H9 (cell line): ENCODE data around the gene HOXC13. TPM values are rescaled to one million over a fixed set of nuclear protein-coding genes. Genes with fewer than 3 reads are reported as not detected.

Experiments
- DNase-seq: peaks from one replicate; pipeline ENCODE4 v3.0.0-alpha.2; 2017
- H2AFZ ChIP-seq: one replicate; pipeline ENCODE4 v1.6.1; 2013; ENCODE audit warnings: mild to moderate bottlenecking, low read length, control low read depth, moderate library complexity
- H2AK5ac ChIP-seq: 2 replicates; pipeline ENCODE4 v1.6.1; 2013; ENCODE audit warnings: low read length, control low read depth, mixed read lengths; ENCODE audit not compliant: insufficient read length
- H2BK120ac ChIP-seq: one replicate; pipeline ENCODE4 v1.6.1; 2013; ENCODE audit warnings: low read depth, mild to moderate bottlenecking, low read length, control low read depth, inconsistent platforms; ENCODE audit not compliant: poor library complexity, severe bottlenecking
- H2BK12ac ChIP-seq: 2 replicates; pipeline ENCODE4 v1.6.1; 2013; ENCODE audit warnings: low read length, control low read depth, mixed read lengths, low read depth; ENCODE audit not compliant: insufficient read length
- H2BK15ac ChIP-seq: 2 replicates; pipeline ENCODE4 v1.6.1; 2013; ENCODE audit warnings: low read depth, low read length, control low read depth
- H2BK20ac ChIP-seq: one replicate; pipeline ENCODE4 v1.6.1; 2013; ENCODE audit warnings: low read depth, mild to moderate bottlenecking, low read length, control low read depth, inconsistent platforms; ENCODE audit not compliant: poor library complexity, severe bottlenecking
- H2BK5ac ChIP-seq: 2 replicates; pipeline ENCODE4 v1.6.1; 2013; ENCODE audit warnings: low read length, control low read depth, mixed read lengths; ENCODE audit not compliant: insufficient read length
- H3K14ac ChIP-seq: 2 replicates; pipeline ENCODE4 v1.6.1; 2013; ENCODE audit warnings: low read length, control low read depth; ENCODE audit not compliant: insufficient read depth
- H3K18ac ChIP-seq: 2 replicates; pipeline ENCODE4 v1.6.1; 2013; ENCODE audit warnings: low read depth, mild to moderate bottlenecking, mixed read lengths, low read length, control low read depth; ENCODE audit not compliant: insufficient read length
- H3K23ac ChIP-seq: 2 replicates; pipeline ENCODE4 v1.6.1; 2013; ENCODE audit warnings: low read length, control low read depth, mixed read lengths, low read depth; ENCODE audit not compliant: insufficient read length
- H3K23me2 ChIP-seq: 2 replicates; pipeline ENCODE4 v1.6.1; 2013; ENCODE audit warnings: low read depth, mild to moderate bottlenecking, mixed read lengths, low read length, control low read depth; ENCODE audit not compliant: insufficient read length, poor library complexity, severe bottlenecking
- H3K27ac ChIP-seq: 2 replicates; pipeline ENCODE4 v1.5.1; 2013; ENCODE audit warnings: low read length, control low read depth, mixed read lengths, low read depth; ENCODE audit not compliant: insufficient read length
- H3K27me3 ChIP-seq: 2 replicates; pipeline ENCODE4 v1.6.1; 2013; ENCODE audit warnings: low read length, control low read depth, inconsistent platforms; ENCODE audit not compliant: insufficient read depth
- H3K4ac ChIP-seq: 2 replicates; pipeline ENCODE4 v1.6.1; 2013; ENCODE audit warnings: low read depth, mild to moderate bottlenecking, control low read depth, inconsistent platforms, low read length, moderate library complexity
- H3K4me1 ChIP-seq: 2 replicates; pipeline ENCODE4 v1.6.1; 2013; ENCODE audit warnings: low read length, control low read depth, inconsistent platforms; ENCODE audit not compliant: insufficient read depth
- H3K4me2 ChIP-seq: 2 replicates; pipeline ENCODE4 v1.6.1; 2013; ENCODE audit warnings: low read length, control low read depth, mixed read lengths; ENCODE audit not compliant: insufficient read length, insufficient read depth
- H3K56ac ChIP-seq: 2 replicates; pipeline ENCODE4 v1.6.1; 2013; ENCODE audit warnings: low read depth, mild to moderate bottlenecking, mixed read lengths, low read length, control low read depth; ENCODE audit not compliant: insufficient read length
- H3K79me1 ChIP-seq: 2 replicates; pipeline ENCODE4 v1.6.1; 2013; ENCODE audit warnings: low read depth, mild to moderate bottlenecking, moderate library complexity, low read length, control low read depth, inconsistent platforms; ENCODE audit not compliant: insufficient read depth, poor library complexity, severe bottlenecking
- H3K79me2 ChIP-seq: 2 replicates; pipeline ENCODE4 v1.6.1; 2013; ENCODE audit warnings: low read length, control low read depth, inconsistent platforms; ENCODE audit not compliant: insufficient read depth
- H3K9ac ChIP-seq: 2 replicates; pipeline ENCODE4 v1.6.1; 2013; ENCODE audit warnings: low read length, control low read depth, mixed read lengths; ENCODE audit not compliant: insufficient read length; ENCODE audit errors: extremely low read depth
- H3K9me3 ChIP-seq: one replicate; pipeline ENCODE4 v1.6.1; 2013; ENCODE audit warnings: low read depth, low read length, inconsistent platforms; ENCODE audit not compliant: control insufficient read depth
- H3T11ph ChIP-seq: one replicate; pipeline ENCODE4 v1.6.1; 2013; ENCODE audit warnings: mild to moderate bottlenecking, low read length, control low read depth, inconsistent platforms
- H4K20me1 ChIP-seq: one replicate; pipeline ENCODE4 v1.6.1; 2013; ENCODE audit not compliant: control insufficient read depth, insufficient read length, insufficient read depth
- H4K5ac ChIP-seq: 2 replicates; pipeline ENCODE4 v1.6.1; 2013; ENCODE audit warnings: low read depth, mild to moderate bottlenecking, mixed read lengths, low read length, control low read depth; ENCODE audit not compliant: insufficient read length
- H4K8ac ChIP-seq: replicated peaks from 2 replicates; pipeline ENCODE4 v1.6.1; 2013; ENCODE audit warnings: low read length, control low read depth, mixed read lengths, low read depth; ENCODE audit not compliant: insufficient read length
- H4K91ac ChIP-seq: 2 replicates; pipeline ENCODE4 v1.6.1; 2013; ENCODE audit warnings: low read depth, mild to moderate bottlenecking, moderate library complexity, mixed read lengths, low read length, control low read depth; ENCODE audit not compliant: insufficient read length
- H3K27ac Mint-ChIP-seq, 3 experiments: 2 replicates in 2 of 3; 3 replicates in 1 of 3; pipeline ENCODE4 v1.8.0; 2020 to 2021; ENCODE audit warnings: mixed read lengths in 3 of 3, mild to moderate bottlenecking in 1 of 3, moderate library complexity in 1 of 3
- H3K27me3 Mint-ChIP-seq: 2 replicates; pipeline ENCODE4 v1.8.0; 2021; ENCODE audit warnings: low read depth, mild to moderate bottlenecking, moderate library complexity, mixed read lengths
- H3K36me3 Mint-ChIP-seq, 3 experiments: 2 replicates in 2 of 3; 3 replicates in 1 of 3; pipeline ENCODE4 v1.8.0; 2020 to 2021; ENCODE audit warnings: low read depth in 3 of 3, mixed read lengths in 3 of 3; ENCODE audit not compliant: insufficient read depth in 1 of 3
- H3K4me1 Mint-ChIP-seq, 2 experiments: 2 replicates each; pipeline ENCODE4 v1.8.0; 2020; ENCODE audit warnings: mixed read lengths in 2 of 2
- H3K4me3 Mint-ChIP-seq, 2 experiments: 2 replicates in 1 of 2; 3 replicates in 1 of 2; pipeline ENCODE4 v1.8.0; 2020 to 2021; ENCODE audit warnings: mild to moderate bottlenecking in 2 of 2, mixed read lengths in 2 of 2, moderate library complexity in 1 of 2
- H3K9me3 Mint-ChIP-seq, 2 experiments: 2 replicates in 1 of 2; 3 replicates in 1 of 2; pipeline ENCODE4 v1.8.0; 2020; ENCODE audit warnings: mild to moderate bottlenecking in 2 of 2, mixed read lengths in 2 of 2, moderate library complexity in 1 of 2
- CTCF ChIP-seq: fragments of 200-600 bp; sonication (generic); conservative IDR thresholded peaks from 3 replicates; pipeline ENCODE4 v1.8.0; 2021; ENCODE audit warnings: antibody characterized with exemption, mild to moderate bottlenecking
- WGBS: extraction: QIAGEN DNeasy Blood & Tissue Kit; methylation state at CpG from one replicate; pipeline ENCODE4 v1.1.7; 2013; ENCODE audit warnings: missing lambda C conversion rate, low lambda C conversion rate, mixed read lengths; ENCODE audit not compliant: insufficient read length; ENCODE audit errors: extremely low coverage; 5-methylcytosine and 5-hydroxymethylcytosine counted together
- total RNA-seq: library from RNA; stranded (reverse); gene quantifications from 2 replicates; pipeline ENCODE4 v1.2.1, GENCODE V29; 2021

HOXC13 gene
- total RNA-seq, 1 experiment from 2014 or later, result not detected

DNA sequence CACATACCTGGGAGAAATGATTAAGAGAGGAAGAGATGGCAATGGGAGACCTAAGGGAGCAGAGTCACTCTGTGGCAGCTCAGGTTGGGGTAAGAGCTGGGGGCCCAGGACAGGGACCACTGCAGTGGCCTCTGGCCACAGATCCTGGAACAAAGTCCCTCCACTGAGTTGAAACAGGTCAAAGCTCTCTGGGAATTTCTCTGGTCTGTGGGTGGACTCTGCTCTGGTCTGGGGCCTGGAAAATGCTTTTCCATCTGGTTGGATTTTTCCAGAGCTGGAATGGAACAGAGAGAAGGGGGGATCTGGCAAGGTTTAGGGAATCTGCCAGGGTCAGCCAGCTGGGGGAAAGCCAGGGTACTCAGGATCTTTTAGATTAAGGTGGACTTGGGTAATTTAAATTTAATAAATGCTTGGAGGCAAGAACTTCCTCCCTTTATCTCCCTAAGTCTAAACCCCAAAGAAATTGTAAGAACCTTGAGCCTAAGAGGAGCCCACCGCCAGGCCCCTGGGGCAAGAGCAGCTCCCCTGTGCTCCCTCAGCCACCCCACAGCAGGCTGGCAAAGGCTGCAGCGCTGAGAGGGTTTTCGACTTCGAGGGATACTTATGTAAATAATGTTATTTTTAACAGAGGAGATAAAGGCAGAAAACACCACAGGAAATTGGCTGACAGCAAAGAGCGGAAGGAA is 50.1 kb downstream of the HOXC13 start:
- Mint-ChIP-seq H3K27me3 (peaks cover 100% of the 10 kb centered on the region), H3K4me1 (peaks cover 3 to 11% of the 10 kb centered on the region in 2 experiments; a peak in 2 of 4 replicates), H3K9me3 (peaks cover 3 to 11% of the 10 kb centered on the region in 2 experiments; a peak in 4 of 5 replicates), H3K36me3 (no peaks in the 10 kb centered on the region; a peak in 2 of 7 replicates), H3K4me3 (no peak overlapping the region), H3K27ac (no peak overlapping the region)
- H3K79me1 ChIP-seq, result no peaks in the 10 kb centered on the region
- no peak overlapping the region for H3K14ac ChIP-seq
- no peak overlapping the region for H2BK5ac ChIP-seq
- WGBS, result no CpG with 5 or more reads among the region's 5 CpGs
- H3T11ph ChIP-seq, result no peak overlapping the region
- H3K27me3 ChIP-seq, result peaks cover 96% of the 10 kb centered on the region
- H2BK120ac ChIP-seq, result no peak overlapping the region
- H4K91ac ChIP-seq, result no peak overlapping the region
- no peak for DNase-seq
- H3K79me2 ChIP-seq, result no peaks in the 10 kb centered on the region
- H3K4ac ChIP-seq, result no peak overlapping the region
- H2AFZ ChIP-seq, result no peak overlapping the region
- no peak overlapping the region for H4K8ac ChIP-seq
- H3K4me2 ChIP-seq, result no peak overlapping the region
- no peak overlapping the region for H3K18ac ChIP-seq
- no peak overlapping the region for H3K27ac ChIP-seq
- H3K9me3 ChIP-seq, result no peaks in the 10 kb centered on the region
- no peak overlapping the region for H4K5ac ChIP-seq
- H2BK15ac ChIP-seq, result no peak overlapping the region
- no peak overlapping the region for H3K23ac ChIP-seq
- no peak overlapping the region for H2AK5ac ChIP-seq
- H2BK20ac ChIP-seq, result no peak overlapping the region
- no peak for TF ChIP-seq CTCF
- H3K23me2 ChIP-seq, result no peaks in the 10 kb centered on the region
- no peak overlapping the region for H3K9ac ChIP-seq
- no peak overlapping the region for H3K56ac ChIP-seq
- no peak overlapping the region for H2BK12ac ChIP-seq
- H3K4me1 ChIP-seq, result no peaks in the 10 kb centered on the region
- no peaks in the 10 kb centered on the region for H4K20me1 ChIP-seq
